ENCODE data around the gene BCL2A1. TPM values are rescaled to one million over a fixed set of nuclear protein-coding genes. Genes with fewer than 3 reads are reported as not detected.

Gene BCL2A1
- total and polyA plus RNA-seq, 4 donors = 0.50 to 2.9 (median 1.2) TPM

GRCh38 chr15:79923079-79923514 lies 47.9 kb downstream of the BCL2A1 start:
- peak overlapping the region; percentile 68 to 88 for H3K9ac ChIP-seq (ENCODE audit: low read depth in 1 of 2, low read length in 2 of 2)
- H3K36me3 ChIP-seq (ENCODE audit: control insufficient read depth in 4 of 4, insufficient read depth in 3 of 4, low read depth in 1 of 4, low read length in 3 of 4) = peaks cover 6 to 11% (median 9%) of the 10 kb centered on the region in 4 donors
- WGBS = under 1% methylated on average over 51 of the region's 51 CpGs
- H3K27me3 ChIP-seq (ENCODE audit: control insufficient read depth in 4 of 4, insufficient read depth in 4 of 4, low read length in 3 of 4) = no peaks in the 10 kb centered on the region
- DNase-seq (ENCODE audit: low spot score) = peak; percentile 69
- H3K27ac ChIP-seq (ENCODE audit: low read depth in 1 of 2, low read length in 2 of 2) = peak overlapping the region; percentile 95 to 99
- peaks cover 0 to 13% (median 2%) of the 10 kb centered on the region in 4 donors for H3K4me1 ChIP-seq (ENCODE audit: control insufficient read depth in 4 of 4, insufficient read depth in 4 of 4, low read length in 3 of 4)
- peak overlapping the region; percentile 74 to 96 (median 93) for H3K4me3 ChIP-seq (ENCODE audit: low read depth in 1 of 3, low read length in 3 of 3)
- TF ChIP-seq FOXA1 (IDR thresholded peaks at IDR 0.05) (no peak), RXRA (IDR thresholded peaks at IDR 0.05) (no peak), REST (IDR thresholded peaks at IDR 0.05) (no peak), HNF4G (IDR thresholded peaks at IDR 0.05) (no peak), RAD21 (IDR thresholded peaks at IDR 0.05) (no peak), EGR1 (IDR thresholded peaks at IDR 0.05; ENCODE audit: low read depth in 2 of 2) (no peak), SP1 (IDR thresholded peaks at IDR 0.05) (no peak), MAX (IDR thresholded peaks at IDR 0.05) (no peak)
- peaks cover 0 to 25% (median 7%) of the 10 kb centered on the region in 4 donors for H3K9me3 ChIP-seq (ENCODE audit: control insufficient read depth in 4 of 4, low read length in 3 of 4)

- Histone ChIP-seq H3K27ac (ENCODE audit: low read depth in 1 of 2, low read length in 2 of 2) (peak overlapping the region; percentile 95 to 99), H3K9ac (ENCODE audit: low read depth in 1 of 2, low read length in 2 of 2) (peak overlapping the region; percentile 21 to 88), H3K27me3 (ENCODE audit: control insufficient read depth in 4 of 4, insufficient read depth in 4 of 4, low read length in 3 of 4) (no peaks in the 10 kb centered on the region), H3K9me3 (ENCODE audit: control insufficient read depth in 4 of 4, low read length in 3 of 4) (peaks cover 0 to 25% (median 9%) of the 10 kb centered on the region in 4 donors), H3K4me3 (ENCODE audit: low read depth in 1 of 3, low read length in 3 of 3) (peak overlapping the region; percentile 74 to 96 (median 93)), H3K36me3 (ENCODE audit: control insufficient read depth in 4 of 4, insufficient read depth in 3 of 4, low read depth in 1 of 4, low read length in 3 of 4) (peaks cover 7 to 16% (median 9%) of the 10 kb centered on the region in 4 donors), H3K4me1 (ENCODE audit: control insufficient read depth in 4 of 4, insufficient read depth in 4 of 4, low read length in 3 of 4) (peaks cover 0 to 13% (median 2%) of the 10 kb centered on the region in 4 donors)
- DNase-seq (ENCODE audit: low spot score) = no peak
- peak in 1 of 2 donors; percentile 4 for TF ChIP-seq RAD21 (IDR thresholded peaks at IDR 0.05)
- TF ChIP-seq JUND (IDR thresholded peaks at IDR 0.05) = no peak
- TF ChIP-seq TAF1 (conservative IDR thresholded peaks at IDR 0.05) = no peak
- TF ChIP-seq NR2F2 (IDR thresholded peaks at IDR 0.05) = no peak
- TF ChIP-seq FOXA1 (IDR thresholded peaks at IDR 0.05) = no peak
- WGBS = 15% methylated on average over 17 of the region's 17 CpGs
These were observed 48.4 kb downstream of the BCL2A1 start for GRCh38 chr15:79922512-79923078.

GRCh38 chr15:79919749-79920511 lies 51.1 kb downstream of the BCL2A1 start:
- Histone ChIP-seq H3K4me1 (ENCODE audit: control insufficient read depth in 4 of 4, insufficient read depth in 4 of 4, low read length in 3 of 4) (peaks cover 0 to 13% (median 2%) of the 10 kb centered on the region in 4 donors), H3K9ac (ENCODE audit: low read depth in 1 of 2, low read length in 2 of 2) (no peak overlapping the region), H3K36me3 (ENCODE audit: control insufficient read depth in 4 of 4, insufficient read depth in 3 of 4, low read depth in 1 of 4, low read length in 3 of 4) (peaks cover 7 to 22% (median 10%) of the 10 kb centered on the region in 4 donors), H3K4me3 (ENCODE audit: low read depth in 1 of 3, low read length in 3 of 3) (no peak overlapping the region), H3K27ac (ENCODE audit: low read depth in 1 of 2, low read length in 2 of 2) (no peak overlapping the region), H3K27me3 (ENCODE audit: control insufficient read depth in 4 of 4, insufficient read depth in 4 of 4, low read length in 3 of 4) (no peaks in the 10 kb centered on the region), H3K9me3 (ENCODE audit: control insufficient read depth in 4 of 4, low read length in 3 of 4) (peaks cover 17 to 32% (median 23%) of the 10 kb centered on the region in 4 donors)
- no peak for DNase-seq (ENCODE audit: low spot score)
- no peak for TF ChIP-seq RAD21 (IDR thresholded peaks at IDR 0.05)
- TF ChIP-seq MAX (IDR thresholded peaks at IDR 0.05) = no peak
- TF ChIP-seq RXRA (IDR thresholded peaks at IDR 0.05) = no peak
- no peak for TF ChIP-seq HNF4G (IDR thresholded peaks at IDR 0.05)
- TF ChIP-seq FOXA1 (IDR thresholded peaks at IDR 0.05) = no peak
- no peak for TF ChIP-seq JUND (IDR thresholded peaks at IDR 0.05)
- no peak for TF ChIP-seq ZBTB33 (IDR thresholded peaks at IDR 0.05)
- no peak for TF ChIP-seq HNF4A (conservative IDR thresholded peaks at IDR 0.05)
- no peak for TF ChIP-seq ATF3 (IDR thresholded peaks at IDR 0.05)
- TF ChIP-seq NR2F2 (IDR thresholded peaks at IDR 0.05) = no peak
- no peak for TF ChIP-seq FOXA2 (IDR thresholded peaks at IDR 0.05)
- no peak for TF ChIP-seq CTCF (IDR thresholded peaks at IDR 0.05; ENCODE audit: low read depth, low read length, missing input control)
- no peak for TF ChIP-seq EGR1 (IDR thresholded peaks at IDR 0.05; ENCODE audit: low read depth in 2 of 2)
- WGBS = 98% methylated on average over 12 of the region's 12 CpGs

All from liver (tissue), 9 donors.